T1000 (cell line): ENCODE measurements around the gene CCNDBP1.

Experiments used
- DNase-seq: peaks from one replicate; lab custom pipeline; 2025; ENCODE audit warnings: mixed read lengths; lab: John Stamatoyannopoulos, UW

The CCNDBP1 gene

GRCh38 chr15:43246261-43246774 is 61.1 kb downstream of the CCNDBP1 start:
- DNase-seq = no peak
